HG03060 (cell line): ENCODE results near the gene RRP8.

Experiments used
- ATAC-seq: cut with Tn5 transposase; IDR thresholded peaks from one replicate; pipeline ENCODE4 v1.9.1; 2021; ENCODE audit warnings: low read depth, moderate number of reproducible peaks; ENCODE audit not compliant: unreplicated experiment

The RRP8 gene

GRCh38 chr11:6604790-6605189 is 1.4 kb upstream of the RRP8 start:
- no peak for ATAC-seq

- ATAC-seq: no peak
Observed at GRCh38 chr11:6604081-6604626, 738 bp upstream of the RRP8 start.

GRCh38 chr11:6602096-6602940 is 1.1 kb downstream of the RRP8 start:
- no peak for ATAC-seq

- ATAC-seq: no peak
Observed at GRCh38 chr11:6601041-6601461, 2.4 kb downstream of the RRP8 start.

GRCh38 chr11:6599881-6600390 is 3.5 kb downstream of the RRP8 start:
- no peak for ATAC-seq

- ATAC-seq: no peak
Observed at GRCh38 chr11:6599449-6599848, 4.0 kb downstream of the RRP8 start.

- ATAC-seq: no peak
Observed at GRCh38 chr11:6598555-6598954, 4.9 kb downstream of the RRP8 start.

- no peak for ATAC-seq
Observed at GRCh38 chr11:6596239-6596877, 7.1 kb downstream of the RRP8 start.

GRCh38 chr11:6594142-6594768 is 9.2 kb downstream of the RRP8 start:
- no peak for ATAC-seq

GRCh38 chr11:6588018-6588417 is 15.4 kb downstream of the RRP8 start:
- no peak for ATAC-seq

GRCh38 chr11:6587360-6587953 is 16.0 kb downstream of the RRP8 start:
- no peak for ATAC-seq

GRCh38 chr11:6586434-6587359 is 16.7 kb downstream of the RRP8 start:
- no peak for ATAC-seq

- ATAC-seq: no peak
Observed at GRCh38 chr11:6584528-6584927, 18.9 kb downstream of the RRP8 start.

- ATAC-seq: no peak
Observed at GRCh38 chr11:6583584-6583983, 19.8 kb downstream of the RRP8 start.

GRCh38 chr11:6579681-6580080 is 23.7 kb downstream of the RRP8 start:
- ATAC-seq: no peak

- ATAC-seq: no peak
Observed at GRCh38 chr11:6578134-6578533, 25.3 kb downstream of the RRP8 start.

- ATAC-seq: no peak
Observed at GRCh38 chr11:6576471-6577373, 26.7 kb downstream of the RRP8 start.

- ATAC-seq: no peak
Observed at GRCh38 chr11:6574816-6575715, 28.4 kb downstream of the RRP8 start.
